Retinal pigment epithelial cell (primary cell): ENCODE results near the gene PCDHB13.

Source experiments
- DNase-seq: peaks from one replicate; pipeline ENCODE4 v3.0.0-alpha.2; 2010; ENCODE audit warnings: low read depth
- H3K4me3 ChIP-seq: 2 replicates; pipeline ENCODE4 v1.5.1; 2011; ENCODE audit warnings: mild to moderate bottlenecking, low read length, control low read depth, moderate library complexity
- CTCF ChIP-seq: conservative IDR thresholded peaks from 2 replicates; pipeline ENCODE4 v1.5.1; 2011; ENCODE audit warnings: low read depth, low read length, control low read depth, inconsistent platforms

Gene PCDHB13

GRCh38 chr5:141260458-141261237 lies 46.9 kb downstream of the PCDHB13 start:
- TF ChIP-seq CTCF = no peak
- no peak for DNase-seq
- H3K4me3 ChIP-seq = no peak overlapping the region

- no peak for DNase-seq
- H3K4me3 ChIP-seq = no peak overlapping the region
- TF ChIP-seq CTCF = no peak
Measured at GRCh38 chr5:141261238-141261546, 47.5 kb downstream of the PCDHB13 start.
